HepG2 (cell line): Measurements from ENCODE around the gene RPL23. TPM values are rescaled to one million over a fixed set of nuclear protein-coding genes. Genes with fewer than 3 reads are reported as not detected.
A peak's percentile ranks its signal among the peaks of the same experiment; 100 is the strongest.

Experiments
- DDIT3 ChIP-seq: sonication (generic); formaldehyde crosslinking; IDR thresholded peaks from 2 replicates; pipeline ENCODE4 v1.4.0; 2020; ENCODE audit warnings: mild to moderate bottlenecking, missing genetic modification reagents
- GTF3A ChIP-seq: sonication (generic); formaldehyde crosslinking; conservative IDR thresholded peaks from 2 replicates; pipeline ENCODE4 v1.4.0; 2020; ENCODE audit warnings: mild to moderate bottlenecking, missing genetic modification reagents
- JUN ChIP-seq: sonication (generic); formaldehyde crosslinking; IDR thresholded peaks from 2 replicates; pipeline ENCODE4 v1.4.0; 2020; ENCODE audit warnings: mild to moderate bottlenecking, missing genetic modification reagents
- KLF15 ChIP-seq: sonication (generic); formaldehyde crosslinking; IDR thresholded peaks from 2 replicates; pipeline ENCODE4 v1.8.1; 2023; ENCODE audit warnings: borderline replicate concordance, mild to moderate bottlenecking, inconsistent platforms, missing genetic modification reagents, mixed read lengths
- MLX ChIP-seq: IDR thresholded peaks from 2 replicates; pipeline ENCODE4 v1.6.1; 2016
- MXI1 ChIP-seq: IDR thresholded peaks from 3 replicates; pipeline ENCODE4 v1.6.1; 2012; ENCODE audit warnings: low read depth, low read length, inconsistent platforms, borderline replicate concordance
- NCOA2 ChIP-seq: sonication (generic); formaldehyde crosslinking; IDR thresholded peaks from 2 replicates; pipeline ENCODE4 v1.8.0; 2022; ENCODE audit warnings: inconsistent platforms
- NFATC3 ChIP-seq: sonication (generic); formaldehyde crosslinking; IDR thresholded peaks from 2 replicates; pipeline ENCODE4 v1.5.1; 2020; ENCODE audit warnings: mild to moderate bottlenecking, missing genetic modification reagents
- NR3C1 ChIP-seq: sonication (generic); formaldehyde crosslinking; IDR thresholded peaks from 2 replicates; pipeline ENCODE4 v1.4.0; 2020; ENCODE audit warnings: missing genetic modification reagents
- RNF2 ChIP-seq: fragments of 450-650 bp; conservative IDR thresholded peaks from 2 replicates; pipeline ENCODE4 v1.6.1; 2016; ENCODE audit warnings: low read depth
- RNF219 ChIP-seq: sonication (generic); formaldehyde crosslinking; IDR thresholded peaks from 2 replicates; pipeline ENCODE4 v1.5.0; 2020; ENCODE audit warnings: mild to moderate bottlenecking, missing genetic modification reagents
- SIN3B ChIP-seq: fragments of 150-350 bp; IDR thresholded peaks from 2 replicates; pipeline ENCODE4 v1.6.1; 2014; ENCODE audit warnings: low read length
- SMAD3 ChIP-seq: sonication (generic); formaldehyde crosslinking; IDR thresholded peaks from 2 replicates; pipeline ENCODE4 v1.4.0; 2020; ENCODE audit warnings: missing genetic modification reagents
- ZBTB8A ChIP-seq: sonication (generic); formaldehyde crosslinking; IDR thresholded peaks from 2 replicates; pipeline ENCODE4 v1.4.0; 2020; ENCODE audit warnings: mild to moderate bottlenecking, low read depth, missing genetic modification reagents, borderline replicate concordance
- ZNF225 ChIP-seq: sonication (generic); formaldehyde crosslinking; IDR thresholded peaks from 2 replicates; pipeline ENCODE4 v1.4.0; 2020; ENCODE audit warnings: mild to moderate bottlenecking, missing genetic modification reagents
- ZNF761 ChIP-seq: sonication (generic); formaldehyde crosslinking; conservative IDR thresholded peaks from 2 replicates; pipeline ENCODE4 v1.4.0; 2020; ENCODE audit warnings: mild to moderate bottlenecking, missing genetic modification reagents
- ZNF781 ChIP-seq: sonication (generic); formaldehyde crosslinking; IDR thresholded peaks from 2 replicates; pipeline ENCODE4 v1.5.1; 2020; ENCODE audit warnings: borderline replicate concordance, mild to moderate bottlenecking, missing genetic modification reagents; ENCODE audit errors: not compliant biosample characterization
- ZUFSP ChIP-seq: sonication (generic); formaldehyde crosslinking; IDR thresholded peaks from 2 replicates; pipeline ENCODE4 v1.9.0; 2021; ENCODE audit warnings: missing genetic modification reagents, mild to moderate bottlenecking, borderline replicate concordance
- polyA plus RNA-seq, 8 experiments: library from polyadenylated mRNA; depleted of rRNA in 3 of 8; stranded (reverse) in 7 of 8; unstranded in 1 of 8; fragments of >200 nt; fragmentation: Illumina TruSeq in 4 of 8; extraction: Trizol in 4 of 8; gene quantifications; 2 replicates each; pipeline versions ENCODE4 v1.2.1 to v1.2.3, GENCODE V29; 2011 to 2016; ENCODE audit warnings: low read depth in 4 of 8, missing spikeins in 1 of 8, mixed read lengths in 1 of 8; ENCODE audit not compliant: insufficient read depth in 1 of 8
- total RNA-seq, 5 experiments: library from RNA; depleted of rRNA; stranded (reverse); fragments of >200 nt; fragmentation: Illumina TruSeq; extraction: Trizol; gene quantifications; 2 replicates each; pipeline ENCODE4 v1.2.3, GENCODE V29; 2016; ENCODE audit warnings: low read depth in 1 of 5
- TF ChIP-seq, protein P1 (sequence below): sonication (generic); formaldehyde crosslinking; IDR thresholded peaks from 2 replicates; pipeline ENCODE4 v1.5.0; 2020; ENCODE audit warnings: missing genetic modification reagents
- TF ChIP-seq, protein P2 (sequence below): sonication (generic); formaldehyde crosslinking; IDR thresholded peaks from 2 replicates; pipeline ENCODE4 v1.8.0; 2022; ENCODE audit warnings: missing genetic modification reagents, mild to moderate bottlenecking, inconsistent platforms, borderline replicate concordance
- TF ChIP-seq, protein P3 (sequence below): sonication (generic); formaldehyde crosslinking; IDR thresholded peaks from 2 replicates; pipeline ENCODE4 v1.4.0; 2020; ENCODE audit warnings: missing genetic modification reagents

RPL23 gene
- total and polyA plus RNA-seq, 2 of the 13 experiments (the other 11 are each of a cell fraction or from before 2014, with no cell fraction given), result 2,790 to 4,860 TPM

DNA sequence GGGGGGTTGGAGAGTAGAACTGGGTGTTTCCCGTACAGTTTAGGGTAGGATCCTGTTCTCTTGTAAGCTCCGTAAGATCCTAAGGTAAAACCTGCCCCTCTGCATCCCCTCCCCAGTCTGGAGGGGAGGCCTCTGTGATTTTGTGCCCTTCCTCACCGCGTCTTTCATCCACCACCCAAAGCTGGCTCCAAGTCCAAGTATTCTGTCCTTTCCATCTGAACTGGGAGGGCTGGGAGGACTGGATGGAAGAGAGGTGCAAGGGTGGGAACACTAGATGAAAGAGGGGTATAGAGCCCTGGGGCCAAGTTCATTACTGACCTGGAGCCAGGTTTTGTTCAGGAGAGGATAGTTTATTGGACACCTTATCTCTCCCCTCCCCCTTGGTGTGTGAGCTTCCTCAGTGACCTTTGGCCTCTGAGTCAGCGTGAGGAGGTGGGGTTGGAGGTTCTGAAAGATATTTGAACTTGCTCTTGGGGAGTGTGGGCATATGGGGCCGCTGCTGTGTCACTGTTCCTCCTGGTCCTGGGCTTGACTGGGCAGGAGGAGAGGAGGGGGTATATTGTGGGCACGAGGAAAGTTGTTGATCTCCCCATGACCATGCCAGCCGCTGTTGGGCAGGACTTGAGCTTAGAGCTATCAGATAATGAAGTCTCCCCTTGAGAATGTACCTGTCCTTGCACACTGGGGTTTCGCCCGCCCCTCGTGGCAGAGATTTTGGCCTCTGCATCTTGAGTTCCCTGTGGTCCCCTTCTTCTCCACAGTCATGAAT, 17.9 kb upstream of the RPL23 start (continued):
- TF ChIP-seq ZUFSP (CRISPR knock-in tag) (no peak), GTF3A (no peak), NCOA2 (CRISPR knock-in tag) (peak; percentile 76), RNF2 (no peak), KLF15 (no peak), RNF219 (CRISPR knock-in tag) (no peak), JUN (peak; percentile 97), ZNF761 (no peak), SMAD3 (peak; percentile 74), MLX (CRISPR knock-in tag) (peak; percentile 82), SIN3B (no peak), NR3C1 (CRISPR knock-in tag) (no peak), MXI1 (peak; percentile 67; the same call in 1 of the 3 replicates), ZNF225 (CRISPR knock-in tag) (no peak), ZBTB8A (no peak), DDIT3 (CRISPR knock-in tag) (no peak), ZNF781 (CRISPR knock-in tag) (peak; percentile 72), NFATC3 (no peak)
- TF ChIP-seq, protein P1, sequence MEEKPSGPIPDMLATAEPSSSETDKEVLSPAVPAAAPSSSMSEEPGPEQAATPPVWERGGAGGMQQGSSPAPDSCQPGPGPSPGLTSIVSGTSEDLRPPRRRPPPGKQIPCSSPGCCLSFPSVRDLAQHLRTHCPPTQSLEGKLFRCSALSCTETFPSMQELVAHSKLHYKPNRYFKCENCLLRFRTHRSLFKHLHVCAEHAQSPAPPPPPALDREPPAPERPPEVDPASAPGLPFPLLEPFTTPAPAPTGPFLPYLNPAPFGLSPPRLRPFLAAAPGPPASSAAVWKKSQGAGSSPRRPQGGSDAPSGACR (CRISPR knock-in tag), result no peak
- TF ChIP-seq, protein P2, sequence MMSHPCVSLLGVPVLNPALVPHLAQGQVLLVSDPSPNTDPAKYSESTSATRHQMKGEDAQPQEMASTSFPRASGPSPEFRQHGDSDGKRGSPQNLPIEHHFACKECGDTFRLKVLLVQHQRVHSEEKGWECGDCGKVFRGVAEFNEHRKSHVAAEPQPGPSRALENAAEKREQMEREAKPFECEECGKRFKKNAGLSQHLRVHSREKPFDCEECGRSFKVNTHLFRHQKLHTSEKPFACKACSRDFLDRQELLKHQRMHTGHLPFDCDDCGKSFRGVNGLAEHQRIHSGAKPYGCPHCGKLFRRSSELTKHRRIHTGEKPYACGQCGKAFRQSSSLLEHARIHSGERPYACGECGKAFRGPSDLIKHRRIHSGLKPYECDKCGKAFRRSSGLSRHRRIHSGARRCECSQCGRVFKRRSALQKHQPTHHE (CRISPR knock-in tag), result peak; percentile 88; the same call in 1 of the 2 replicates
- TF ChIP-seq, protein P3, sequence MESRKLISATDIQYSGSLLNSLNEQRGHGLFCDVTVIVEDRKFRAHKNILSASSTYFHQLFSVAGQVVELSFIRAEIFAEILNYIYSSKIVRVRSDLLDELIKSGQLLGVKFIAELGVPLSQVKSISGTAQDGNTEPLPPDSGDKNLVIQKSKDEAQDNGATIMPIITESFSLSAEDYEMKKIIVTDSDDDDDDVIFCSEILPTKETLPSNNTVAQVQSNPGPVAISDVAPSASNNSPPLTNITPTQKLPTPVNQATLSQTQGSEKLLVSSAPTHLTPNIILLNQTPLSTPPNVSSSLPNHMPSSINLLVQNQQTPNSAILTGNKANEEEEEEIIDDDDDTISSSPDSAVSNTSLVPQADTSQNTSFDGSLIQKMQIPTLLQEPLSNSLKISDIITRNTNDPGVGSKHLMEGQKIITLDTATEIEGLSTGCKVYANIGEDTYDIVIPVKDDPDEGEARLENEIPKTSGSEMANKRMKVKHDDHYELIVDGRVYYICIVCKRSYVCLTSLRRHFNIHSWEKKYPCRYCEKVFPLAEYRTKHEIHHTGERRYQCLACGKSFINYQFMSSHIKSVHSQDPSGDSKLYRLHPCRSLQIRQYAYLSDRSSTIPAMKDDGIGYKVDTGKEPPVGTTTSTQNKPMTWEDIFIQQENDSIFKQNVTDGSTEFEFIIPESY (CRISPR knock-in tag), result peak; percentile 53; the same call in 1 of the 2 replicates
